Measurements from ENCODE around the gene PNLDC1.

DNA sequence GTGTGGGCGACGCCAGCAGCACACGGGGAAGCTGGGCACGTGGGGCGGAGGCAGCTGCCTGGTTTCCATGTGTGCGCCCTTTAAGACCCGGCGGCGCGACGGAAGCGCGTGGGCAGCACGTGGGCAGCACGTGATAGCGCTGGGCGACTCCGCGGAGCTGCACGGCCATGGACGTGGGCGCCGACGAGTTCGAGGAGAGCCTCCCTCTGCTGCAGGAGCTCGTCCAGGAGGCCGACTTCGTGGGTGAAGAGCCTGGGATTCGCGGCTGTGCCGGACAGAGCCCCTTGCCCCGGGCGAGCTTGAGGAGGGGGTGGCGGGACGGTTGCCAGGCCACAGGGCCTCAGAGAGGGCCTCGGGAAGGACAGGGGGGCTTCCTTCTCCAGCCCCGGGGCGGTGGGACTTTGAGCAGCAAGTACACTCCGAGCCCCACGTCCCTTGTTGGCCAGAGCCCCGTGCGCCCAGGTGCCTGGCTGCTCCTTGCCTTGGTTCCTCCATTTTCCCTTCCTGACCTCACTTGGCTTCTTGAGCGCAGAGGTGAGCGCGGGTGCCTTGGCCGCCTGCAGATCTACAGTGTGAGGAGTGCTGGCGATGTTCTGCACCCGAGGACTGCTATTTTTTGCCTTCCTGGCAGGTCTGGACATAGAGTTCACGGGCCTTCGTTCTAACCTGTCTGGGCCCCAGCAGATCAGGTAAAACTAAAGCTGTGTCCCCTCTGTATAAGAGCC is at the start of gene PNLDC1:
- no peak for TF ChIP-seq CREB1 (CRISPR knock-in tag; IDR thresholded peaks at IDR 0.05; ENCODE audit: low read depth)
- TF ChIP-seq CTCF (conservative IDR thresholded peaks at IDR 0.05; ENCODE audit: low read depth in 2 of 2), result no peak
- TF ChIP-seq NANOG (IDR thresholded peaks at IDR 0.05; ENCODE audit: borderline replicate concordance), result no peak
- TF ChIP-seq EZH2 (IDR thresholded peaks at IDR 0.05; ENCODE audit: low read depth, unreplicated experiment), result no peak
- TF ChIP-seq REST (IDR thresholded peaks at IDR 0.05; ENCODE audit: unreplicated experiment), result no peak

All from GM23338 (cell line).